GM12892 (cell line): ENCODE data around the gene NDRG3.

Experiments
- POLR2A ChIP-seq: IDR thresholded peaks from 2 replicates; pipeline ENCODE4 v1.6.1; 2011; ENCODE audit warnings: low read depth, low read length, control low read depth
- TAF1 ChIP-seq: IDR thresholded peaks from 2 replicates; pipeline ENCODE4 v1.6.1; 2011; ENCODE audit warnings: low read depth, mild to moderate bottlenecking, control low read depth, low read length, borderline replicate concordance

DNA sequence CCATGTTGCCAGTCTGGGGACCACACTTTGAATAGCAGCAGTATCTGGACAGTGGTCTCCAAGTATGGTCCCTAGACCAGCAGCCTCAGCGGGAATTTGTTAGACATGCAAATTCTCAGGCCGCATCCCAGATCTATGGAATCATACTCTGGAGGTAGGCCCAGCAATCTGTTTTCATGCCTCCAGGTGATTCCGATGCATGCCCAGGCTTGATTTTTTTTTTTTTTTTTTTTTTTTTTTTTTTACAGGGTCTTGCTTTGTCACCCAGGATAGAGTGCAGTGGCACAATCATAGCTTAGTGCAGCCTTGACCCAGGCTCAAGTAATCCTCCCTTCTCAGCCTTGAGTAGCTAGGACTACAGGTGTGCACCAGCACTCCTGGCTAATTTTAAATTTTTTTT is 99.2 kb downstream of the NDRG3 start:
- TF ChIP-seq POLR2A = no peak
- TF ChIP-seq TAF1 = no peak
